ENCODE measurements around the gene CNTN5.

- TF ChIP-seq POLR2AphosphoS5 (IDR thresholded peaks at IDR 0.05; ENCODE audit: borderline replicate concordance, low read depth, low read length) (no peak), EZH2 (IDR thresholded peaks at IDR 0.05) (no peak), FOXP2 (optimal IDR thresholded peaks at IDR 0.05; ENCODE audit: control extremely low read depth, extremely low read length, insufficient read depth) (no peak)
These were observed 510.7 kb downstream of the CNTN5 start for GRCh38 chr11:99531468-99531867.
